AG04449 (cell line): ENCODE measurements around the gene SEMA5B.

ENCODE experiments used
- CTCF ChIA-PET: fragments of 350-600 bp; formaldehyde crosslinking; extraction: SDS; loops from one replicate; lab custom pipeline; 2021; ENCODE audit warnings: antibody characterized with exemption; lab: Yijun Ruan, JAX
- POLR2A ChIA-PET: fragments of 400-600, 350-600 bp; formaldehyde crosslinking; extraction: SDS; loops from one replicate; lab custom pipeline; 2020; ENCODE audit warnings: antibody characterized with exemption, inconsistent platforms; lab: Yijun Ruan, JAX
- DNase-seq: peaks from one replicate; pipeline ENCODE4 v3.0.0-alpha.2; 2010; ENCODE audit warnings: low read depth, low spot score
- H3K4me3 ChIP-seq: 2 replicates; pipeline ENCODE4 v1.5.1; 2011; ENCODE audit warnings: low read depth, mild to moderate bottlenecking, control low read depth, low read length
- TF ChIP-seq, protein P1 (sequence below): IDR thresholded peaks from one replicate; pipeline ENCODE4 v1.5.1; 2011; ENCODE audit warnings: mild to moderate bottlenecking, moderate library complexity, low read length, control low read depth, inconsistent platforms; ENCODE audit not compliant: insufficient read depth; ENCODE audit errors: missing control alignments

The SEMA5B gene

DNA sequence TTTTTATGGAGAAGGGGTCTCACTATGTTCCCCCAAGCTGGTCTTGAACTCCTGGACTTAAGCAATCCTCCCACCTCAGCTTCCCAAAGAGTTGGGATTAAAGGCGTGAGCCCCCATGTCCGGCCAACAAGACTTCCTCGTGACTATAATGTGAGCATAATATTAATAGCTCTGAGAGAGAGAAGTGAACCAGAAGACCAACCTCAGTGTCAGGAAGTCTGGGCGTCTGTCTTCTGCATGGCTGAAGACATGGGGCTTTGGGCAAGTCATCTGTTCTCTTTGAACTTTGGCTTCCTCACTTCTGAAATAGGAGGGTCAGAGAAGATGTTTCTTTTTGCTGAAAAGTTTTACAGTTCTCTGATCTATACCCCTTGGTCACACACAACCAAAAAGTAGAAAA lies 140.6 kb downstream of the SEMA5B start:
- ChIA-PET POLR2A (no interaction called here), CTCF (interaction anchor here (0.8 kb wide), 1 partner anchor 12 kb away, joined by 3 read pairs; no protein-coding TSS in a partner anchor)
- H3K4me3 ChIP-seq, result no peak overlapping the region
- TF ChIP-seq, protein P1, sequence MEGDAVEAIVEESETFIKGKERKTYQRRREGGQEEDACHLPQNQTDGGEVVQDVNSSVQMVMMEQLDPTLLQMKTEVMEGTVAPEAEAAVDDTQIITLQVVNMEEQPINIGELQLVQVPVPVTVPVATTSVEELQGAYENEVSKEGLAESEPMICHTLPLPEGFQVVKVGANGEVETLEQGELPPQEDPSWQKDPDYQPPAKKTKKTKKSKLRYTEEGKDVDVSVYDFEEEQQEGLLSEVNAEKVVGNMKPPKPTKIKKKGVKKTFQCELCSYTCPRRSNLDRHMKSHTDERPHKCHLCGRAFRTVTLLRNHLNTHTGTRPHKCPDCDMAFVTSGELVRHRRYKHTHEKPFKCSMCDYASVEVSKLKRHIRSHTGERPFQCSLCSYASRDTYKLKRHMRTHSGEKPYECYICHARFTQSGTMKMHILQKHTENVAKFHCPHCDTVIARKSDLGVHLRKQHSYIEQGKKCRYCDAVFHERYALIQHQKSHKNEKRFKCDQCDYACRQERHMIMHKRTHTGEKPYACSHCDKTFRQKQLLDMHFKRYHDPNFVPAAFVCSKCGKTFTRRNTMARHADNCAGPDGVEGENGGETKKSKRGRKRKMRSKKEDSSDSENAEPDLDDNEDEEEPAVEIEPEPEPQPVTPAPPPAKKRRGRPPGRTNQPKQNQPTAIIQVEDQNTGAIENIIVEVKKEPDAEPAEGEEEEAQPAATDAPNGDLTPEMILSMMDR, result no peak
- DNase-seq, result no peak

GRCh38 chr3:122886251-122886650 lies 141.3 kb downstream of the SEMA5B start:
- ChIA-PET CTCF (interaction anchor here (0.8 kb wide), 1 partner anchor 11 kb away, joined by 3 read pairs; no protein-coding TSS in a partner anchor), POLR2A (no interaction called here)
- no peak overlapping the region for H3K4me3 ChIP-seq
- TF ChIP-seq, protein P1, result no peak
- no peak for DNase-seq

DNA sequence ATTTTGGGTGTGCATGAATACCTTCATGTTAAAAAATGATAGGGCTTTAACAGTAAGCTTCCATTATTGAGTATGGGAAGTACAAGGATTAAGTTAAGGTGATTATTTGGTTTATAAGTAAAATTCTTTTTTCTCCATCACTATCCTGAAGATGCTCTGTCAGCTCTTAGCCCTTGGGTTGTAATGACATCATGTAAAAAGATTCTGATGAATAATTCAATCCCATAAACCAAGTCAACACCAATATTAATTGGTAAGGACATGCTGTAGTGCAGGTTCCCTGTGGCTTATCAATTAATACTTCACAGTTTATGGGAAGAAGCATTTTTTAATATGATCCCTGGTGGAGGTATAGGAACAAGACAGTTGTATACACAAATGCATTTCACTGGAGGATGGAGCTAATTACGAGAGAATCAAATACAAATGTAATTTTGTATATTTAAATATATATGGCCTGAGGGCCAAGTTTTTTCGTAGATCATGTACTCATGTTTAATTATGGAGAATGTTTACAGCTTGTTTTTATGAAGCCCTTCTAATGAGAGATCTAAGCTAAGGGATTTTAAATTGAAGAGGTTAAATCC lies 145.1 kb downstream of the SEMA5B start:
- TF ChIP-seq, protein P1, result no peak
- DNase-seq, result no peak
- ChIA-PET CTCF (interaction anchor here (1.0 to 1.6 kb wide), 3 partner anchors 10 to 24 kb away, joined by 3 to 5 read pairs (median 3); no protein-coding TSS in a partner anchor), POLR2A (interaction anchor here (1.0 kb wide), 1 partner anchor 12 kb away, joined by 3 read pairs; no protein-coding TSS in a partner anchor)
- H3K4me3 ChIP-seq, result no peak overlapping the region

- H3K4me3 ChIP-seq, result no peak overlapping the region
- no peak for DNase-seq
- POLR2A ChIA-PET, result no interaction called here
- TF ChIP-seq, protein P1, result no peak
- CTCF ChIA-PET, result no interaction called here
Observed at GRCh38 chr3:122880624-122881023, 146.9 kb downstream of the SEMA5B start.

DNA sequence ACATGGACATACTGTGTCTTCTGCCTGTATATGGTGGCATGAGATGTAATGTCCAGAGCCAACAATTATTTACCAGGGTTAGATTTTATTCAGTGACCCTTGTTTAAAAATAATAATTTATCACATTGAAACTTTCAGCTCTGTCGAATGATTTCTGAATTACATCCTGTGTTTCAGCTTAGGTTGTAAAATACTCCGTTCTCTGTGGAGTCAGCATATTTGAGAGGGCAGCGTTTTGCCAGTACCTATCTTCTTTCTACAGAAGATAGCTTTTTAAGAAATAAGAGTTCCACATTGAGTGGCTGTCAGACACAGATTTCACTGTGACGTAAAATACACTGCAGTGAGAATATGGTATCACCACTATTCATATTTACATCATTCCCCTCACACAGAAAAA lies 147.4 kb downstream of the SEMA5B start:
- TF ChIP-seq, protein P1, result no peak
- ChIA-PET CTCF (no interaction called here), POLR2A (no interaction called here)
- no peak for DNase-seq
- no peak overlapping the region for H3K4me3 ChIP-seq

GRCh38 chr3:122875547-122876127 lies 151.9 kb downstream of the SEMA5B start:
- CTCF ChIA-PET, result no interaction called here
- TF ChIP-seq, protein P1, result no peak
- POLR2A ChIA-PET, result no interaction called here
- H3K4me3 ChIP-seq, result no peak overlapping the region
- DNase-seq, result no peak
